Frontal cortex (tissue), 4 donors: Measurements from ENCODE around the gene CNMD. TPM values are rescaled to one million over a fixed set of nuclear protein-coding genes. Genes with fewer than 3 reads are reported as not detected.

ENCODE experiments used
- DNase-seq, 2 donors: peaks; one replicate each; pipeline ENCODE4 v3.0.0; 2012; ENCODE audit warnings: low spot score in 2 of 2
- FAIRE-seq: peaks from 2 replicates; lab custom pipeline; 2012; peaks lifted over from hg19 to GRCh38; lab: Jason Lieb, UNC
- total RNA-seq: library from RNA; depleted of rRNA; stranded (reverse); fragments of >200 nt; gene quantifications from one replicate; pipeline ENCODE4 v1.2.3, GENCODE V29; 2014
- donor health status: control.
- donor health status: control.
- donor health status: control.

The CNMD gene
- 2.4 TPM for total RNA-seq

- DNase-seq (no peak), FAIRE-seq (no peak)
Observed at GRCh38 chr13:52739468-52740071, at the start of gene CNMD. Gene CNMD (minus strand): TSS chr13:52739820. CDS start chr13:52739701, 119 bp downstream.

GRCh38 chr13:52788011-52788410 is 48.4 kb upstream of the CNMD start:
- DNase-seq (no peak), FAIRE-seq (no peak)

- DNase-seq: no peak
Observed at GRCh38 chr13:52787235-52787634, 47.6 kb upstream of the CNMD start.

GRCh38 chr13:52786766-52787165 is 47.1 kb upstream of the CNMD start:
- DNase-seq (peak; percentile 38 to 39), FAIRE-seq (peak; percentile 59)

More at GRCh38 chr13:52787235-52787634, 47.6 kb upstream of the CNMD start:
- no peak for FAIRE-seq

GRCh38 chr13:52785739-52786138 is 46.1 kb upstream of the CNMD start:
- DNase-seq: no peak
- FAIRE-seq: no peak

GRCh38 chr13:52784591-52785340 is 45.1 kb upstream of the CNMD start:
- DNase-seq: no peak
- FAIRE-seq: no peak

GRCh38 chr13:52783943-52784342 is 44.3 kb upstream of the CNMD start:
- DNase-seq (no peak), FAIRE-seq (no peak)

GRCh38 chr13:52782471-52783448 is 43.1 kb upstream of the CNMD start:
- DNase-seq (no peak), FAIRE-seq (no peak)

- FAIRE-seq (no peak), DNase-seq (no peak)
Observed at GRCh38 chr13:52780611-52781010, 41.0 kb upstream of the CNMD start.

GRCh38 chr13:52780092-52780491 is 40.5 kb upstream of the CNMD start:
- no peak for DNase-seq
- FAIRE-seq: no peak

GRCh38 chr13:52779103-52779502 is 39.5 kb upstream of the CNMD start:
- DNase-seq: no peak
- no peak for FAIRE-seq

GRCh38 chr13:52776726-52777125 is 37.1 kb upstream of the CNMD start:
- DNase-seq (no peak), FAIRE-seq (no peak)

GRCh38 chr13:52775511-52775910 is 35.9 kb upstream of the CNMD start:
- DNase-seq (no peak), FAIRE-seq (no peak)

- FAIRE-seq (no peak), DNase-seq (no peak)
Observed at GRCh38 chr13:52767949-52768516, 28.4 kb upstream of the CNMD start.

GRCh38 chr13:52765611-52766390 is 26.2 kb upstream of the CNMD start:
- FAIRE-seq (no peak), DNase-seq (no peak)

GRCh38 chr13:52760077-52760476 is 20.5 kb upstream of the CNMD start:
- FAIRE-seq (no peak), DNase-seq (no peak)

- FAIRE-seq: no peak
- DNase-seq: no peak
Observed at GRCh38 chr13:52758114-52758513, 18.5 kb upstream of the CNMD start.

- FAIRE-seq (no peak), DNase-seq (no peak)
Observed at GRCh38 chr13:52751196-52751595, 11.6 kb upstream of the CNMD start.

GRCh38 chr13:52750713-52751112 is 11.1 kb upstream of the CNMD start:
- no peak for FAIRE-seq
- no peak for DNase-seq
